Germinal center (tissue), 1 donor: Measurements from ENCODE around the gene TMEM242.
"Not testable (repeated sequence)": the region's sequence is repeated elsewhere in the genome, so short reads cannot be mapped to it uniquely, and the experiment has no call there.

Experiments used
- DNase-seq: peaks from one replicate; pipeline ENCODE4 v3.0.0; 2012; ENCODE audit warnings: mixed read lengths, low spot score

Gene TMEM242

GRCh38 chr6:157323255-157323965, at the start of gene TMEM242:
Gene TMEM242, minus strand, starts transcription at chr6:157323519. Its CDS starts 20 bp downstream, at chr6:157323499.
- DNase-seq: peak; percentile 84

DNA sequence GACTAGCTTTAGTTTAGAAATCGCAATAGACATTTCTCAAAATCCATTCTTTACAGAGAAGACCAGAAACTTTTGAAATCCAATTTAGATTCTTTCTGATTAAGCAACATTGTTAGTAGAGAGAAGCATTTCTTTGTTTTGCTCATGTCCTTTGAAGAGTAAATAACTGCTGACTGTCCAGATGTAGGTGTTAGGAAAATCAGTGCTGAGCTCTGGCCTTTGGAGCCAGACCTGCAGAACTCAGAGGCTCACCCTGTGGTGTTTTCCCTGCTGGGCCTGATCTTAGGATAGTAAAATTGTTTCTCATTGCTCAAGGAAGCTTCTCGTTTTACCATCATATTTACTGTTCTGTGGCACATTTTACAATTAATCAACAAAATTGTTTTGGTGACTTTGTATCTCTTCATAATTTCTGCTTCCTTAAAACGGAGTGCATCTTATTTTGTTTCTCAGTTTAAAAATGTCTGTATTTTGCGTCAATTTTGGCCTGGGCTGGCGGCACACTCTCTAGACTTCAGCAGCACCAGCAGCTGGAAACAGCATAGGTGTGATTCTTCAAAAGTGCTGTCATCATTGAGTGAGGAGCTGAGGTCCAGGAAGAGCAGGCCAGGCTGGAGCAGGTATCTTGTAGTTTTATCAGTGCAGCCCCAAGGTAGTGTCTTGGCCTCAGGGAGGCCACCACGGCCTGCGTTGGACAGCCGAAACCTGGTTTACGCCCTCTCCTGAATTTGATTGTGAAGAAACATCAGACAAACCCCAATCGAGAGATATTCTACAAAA, 49.4 kb upstream of the TMEM242 start:
- DNase-seq: no peak

- DNase-seq: no peak
Measured at GRCh38 chr6:157370755-157371154, 47.4 kb upstream of the TMEM242 start.

GRCh38 chr6:157368359-157369049, 45.2 kb upstream of the TMEM242 start:
- DNase-seq: no peak

GRCh38 chr6:157366648-157367047, 43.3 kb upstream of the TMEM242 start:
- DNase-seq: no peak

DNA sequence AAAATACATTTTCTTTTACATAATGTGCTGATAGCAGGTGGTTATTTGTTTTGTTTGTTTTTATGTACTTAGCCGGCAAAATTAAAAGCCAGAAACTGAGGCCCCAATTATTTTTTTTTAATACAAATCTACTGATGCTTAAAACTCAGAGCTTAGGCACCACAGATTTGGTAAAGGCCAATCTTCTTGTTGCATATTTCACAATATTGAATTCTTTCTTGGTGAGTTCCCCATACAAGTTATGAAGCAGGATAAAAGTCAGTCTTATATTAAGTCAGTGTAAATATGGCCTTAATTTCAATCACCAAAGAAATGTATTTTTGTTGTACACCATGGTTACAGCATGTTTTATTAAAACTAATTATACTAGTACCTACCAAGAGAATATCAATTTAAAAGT, 41.4 kb upstream of the TMEM242 start:
- DNase-seq: no peak

- DNase-seq: no peak
Measured at GRCh38 chr6:157361886-157362285, 38.6 kb upstream of the TMEM242 start.

DNA sequence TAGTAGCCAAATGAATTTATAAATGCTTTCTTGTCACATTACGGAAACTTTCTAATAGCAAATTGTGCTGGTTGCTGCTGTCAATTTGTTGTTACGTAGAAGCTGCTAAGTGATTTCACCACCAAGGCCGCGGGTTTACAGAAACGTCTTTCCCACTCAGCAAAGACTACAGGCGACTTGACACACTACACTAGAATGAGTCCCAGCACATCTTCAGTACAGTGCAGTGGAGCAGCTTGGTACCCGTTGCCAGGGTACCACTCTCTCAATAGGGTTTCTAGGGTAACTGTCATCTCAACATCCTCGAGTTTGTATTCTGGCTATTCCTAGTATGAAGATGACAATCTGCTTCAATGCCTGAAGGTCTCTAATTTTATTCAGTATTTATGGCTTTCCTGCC, 35.0 kb upstream of the TMEM242 start:
- no peak for DNase-seq

- no peak for DNase-seq
Measured at GRCh38 chr6:157346373-157346772, 23.1 kb upstream of the TMEM242 start.

GRCh38 chr6:157343732-157344131, 20.4 kb upstream of the TMEM242 start:
- no peak for DNase-seq

- no peak for DNase-seq
Measured at GRCh38 chr6:157339432-157339831, 16.1 kb upstream of the TMEM242 start.

- no peak for DNase-seq
Measured at GRCh38 chr6:157337751-157338150, 14.4 kb upstream of the TMEM242 start.

DNA sequence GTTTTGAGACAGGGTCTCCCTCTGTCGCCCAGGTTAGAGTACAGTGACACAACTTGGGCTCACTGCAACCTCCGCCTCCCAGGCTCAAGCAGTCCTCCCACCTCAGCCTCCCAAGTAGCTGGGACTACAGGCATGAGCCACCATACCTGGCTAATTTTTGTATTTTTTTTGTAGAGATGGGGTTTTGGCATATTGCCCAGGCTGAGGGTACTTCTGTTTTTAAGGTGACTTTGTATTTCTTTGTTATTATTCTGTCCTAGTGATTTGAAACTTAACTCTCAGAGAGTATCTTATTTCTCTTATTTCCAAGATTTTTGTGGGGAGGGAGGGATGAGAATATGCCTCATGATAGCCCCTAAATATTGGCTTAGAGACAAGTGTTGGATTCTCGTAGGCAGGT, 14.0 kb upstream of the TMEM242 start:
- DNase-seq: not testable (repeated sequence)

DNA sequence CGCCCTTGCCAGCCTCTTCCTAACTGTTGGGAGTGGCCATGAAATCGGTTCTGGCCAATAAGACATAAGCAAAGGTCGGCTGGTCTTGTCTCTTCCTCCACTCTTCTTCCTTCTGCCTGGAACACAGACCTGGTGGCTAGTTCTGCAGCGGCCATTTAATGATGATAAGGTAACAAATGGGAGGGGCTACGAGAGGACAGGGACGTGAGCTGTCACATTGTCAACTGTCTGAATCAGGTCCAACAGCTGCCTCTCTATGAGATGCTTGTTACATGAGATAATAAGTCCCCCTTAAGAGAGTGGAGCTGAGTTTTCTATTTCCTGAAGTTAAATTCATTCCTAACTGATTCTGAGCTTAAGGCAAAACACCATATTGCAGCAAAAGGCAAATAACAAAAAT, 12.5 kb upstream of the TMEM242 start:
- DNase-seq: no peak

DNA sequence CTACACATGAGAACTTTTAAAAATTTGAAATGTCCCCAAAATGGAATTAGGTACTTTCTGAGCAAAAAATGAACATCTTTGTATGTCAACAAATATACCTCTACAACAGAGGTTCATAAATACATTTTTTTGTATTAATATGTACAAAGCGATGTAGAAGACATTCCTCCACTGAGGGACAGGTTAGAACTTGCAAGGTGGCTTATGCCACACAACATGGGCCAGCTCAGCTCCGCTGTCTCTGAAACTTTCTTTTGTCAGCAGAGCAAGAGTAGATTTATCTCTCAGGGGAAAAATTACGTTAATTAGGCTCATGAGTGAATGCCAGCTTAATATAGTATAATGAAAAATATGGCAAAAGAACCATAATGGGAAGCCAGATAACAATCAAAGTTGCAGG, 10.6 kb upstream of the TMEM242 start:
- DNase-seq: no peak

DNA sequence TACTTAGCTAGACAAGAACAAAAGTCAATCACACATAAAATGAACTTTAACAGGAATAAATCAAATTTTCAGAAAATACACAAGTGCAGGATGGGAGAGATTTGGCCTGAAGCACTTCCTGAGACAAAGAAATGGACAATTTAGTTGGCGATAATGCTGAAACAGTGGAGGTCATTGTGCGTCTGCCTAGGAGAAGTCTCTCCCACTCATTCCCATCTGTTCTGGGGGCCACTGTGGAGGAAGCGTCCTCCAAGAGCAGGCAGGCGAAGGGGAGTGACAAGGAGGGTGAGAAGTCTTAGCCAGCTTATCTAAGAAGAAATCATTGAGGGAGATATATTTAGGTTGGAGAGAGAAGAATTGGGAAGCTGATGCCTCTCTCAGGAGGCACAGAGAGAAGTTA, 10.2 kb upstream of the TMEM242 start:
- no peak for DNase-seq

GRCh38 chr6:157332813-157333212, 9.5 kb upstream of the TMEM242 start:
- peak; percentile 28 for DNase-seq

DNA sequence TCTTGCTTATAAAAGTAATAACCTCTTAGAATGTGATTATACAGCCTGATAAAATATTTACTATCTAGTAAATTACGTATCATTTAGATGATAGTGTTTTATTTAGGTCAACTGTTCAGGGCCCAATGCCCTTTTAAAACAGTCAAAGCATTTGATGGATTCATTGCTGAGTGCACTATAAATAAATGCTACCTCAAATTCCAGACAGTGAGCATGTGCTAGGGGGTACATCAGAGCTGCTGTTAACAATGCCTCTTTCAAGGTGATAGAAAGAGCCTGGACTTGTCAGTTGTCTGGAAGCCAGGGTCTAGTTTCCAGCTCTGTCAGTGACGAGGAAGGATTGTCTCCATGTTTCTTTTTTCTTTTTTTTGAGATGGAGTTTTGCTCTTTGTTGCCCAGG, 7.5 kb upstream of the TMEM242 start:
- no peak for DNase-seq

- no peak for DNase-seq
Measured at GRCh38 chr6:157329829-157330228, 6.5 kb upstream of the TMEM242 start.

DNA sequence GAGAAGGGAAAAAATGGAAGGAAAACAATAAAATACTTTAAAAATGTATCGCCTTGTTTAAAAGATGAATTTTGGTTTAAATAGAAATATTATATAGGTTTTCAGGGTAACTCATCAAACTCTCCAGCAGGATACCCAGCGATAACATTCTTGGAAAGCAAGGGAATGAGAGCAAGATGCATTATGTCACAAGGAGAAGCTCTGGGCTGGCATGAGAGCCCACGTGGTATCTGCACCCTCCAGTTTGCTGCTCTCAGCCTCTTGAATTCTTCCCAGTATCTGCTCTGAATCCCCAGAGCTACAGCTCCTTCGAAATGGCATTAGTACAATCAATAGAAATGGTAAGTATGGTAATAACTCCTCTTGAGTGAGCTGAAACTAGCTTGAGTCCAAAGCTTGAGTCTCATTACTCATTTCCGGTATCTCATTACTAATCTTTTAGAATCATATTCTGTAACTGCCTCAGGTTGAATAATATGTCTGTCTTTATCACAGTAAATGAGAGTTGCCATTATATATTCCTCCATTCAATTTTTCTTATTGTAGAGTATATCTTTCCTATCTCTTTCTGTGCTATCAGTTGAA, 4.9 kb upstream of the TMEM242 start:
- no peak for DNase-seq

DNA sequence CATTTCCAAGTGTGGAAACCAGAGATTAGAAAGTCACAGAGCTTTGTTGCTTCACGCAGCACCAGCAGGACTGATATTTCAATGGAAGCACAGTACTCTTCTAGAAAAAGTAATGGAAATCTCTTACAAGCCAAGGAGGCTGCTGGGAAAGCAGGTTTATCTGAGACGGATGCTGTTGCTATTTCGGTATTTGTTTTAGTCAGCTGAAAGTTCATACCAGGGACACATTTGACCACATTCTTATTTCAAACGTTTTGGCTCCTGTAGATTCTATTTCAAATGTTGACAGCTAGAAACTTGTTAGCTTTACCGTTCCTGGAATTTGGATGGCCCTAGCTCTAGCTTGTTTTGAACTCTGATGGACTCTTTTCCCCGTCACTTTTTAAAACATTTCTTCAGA, 3.7 kb upstream of the TMEM242 start:
- DNase-seq: no peak

GRCh38 chr6:157325069-157325805, 1.9 kb upstream of the TMEM242 start:
- DNase-seq: no peak
